Lower lobe of right lung (tissue), 2 donors: Measurements from ENCODE around the gene GTPBP6. TPM values are rescaled to one million over a fixed set of nuclear protein-coding genes. Genes with fewer than 3 reads are reported as not detected.
"Not testable (repeated sequence)": the region's sequence is repeated elsewhere in the genome, so short reads cannot be mapped to it uniquely, and the experiment has no call there.

Experiments
- ATAC-seq, 2 donors: fragments of 200-7000 bp; cut with Tn5 transposase; one replicate each; pipeline ENCODE4 v1.9.1; 2020 to 2022; ENCODE audit warnings: mild to moderate bottlenecking in 2 of 2, moderate library complexity in 2 of 2
- DNase-seq: peaks from one replicate; pipeline ENCODE4 v3.0.0-alpha.2; 2020
- H3K27ac ChIP-seq: fragments of 200-600 bp; one replicate; pipeline ENCODE4 v1.8.0; 2022
- H3K27me3 ChIP-seq: fragments of 200-600 bp; one replicate; pipeline ENCODE4 v1.8.0; 2022; ENCODE audit warnings: low read depth
- H3K36me3 ChIP-seq: fragments of 200-600 bp; one replicate; pipeline ENCODE4 v1.8.0; 2022; ENCODE audit warnings: mild to moderate bottlenecking
- H3K4me1 ChIP-seq: fragments of 200-600 bp; one replicate; pipeline ENCODE4 v1.8.0; 2022
- H3K4me3 ChIP-seq: fragments of 200-600 bp; one replicate; pipeline ENCODE4 v1.8.0; 2022; ENCODE audit warnings: mild to moderate bottlenecking
- H3K9me3 ChIP-seq: fragments of 200-600 bp; one replicate; pipeline ENCODE4 v1.8.0; 2022
- intact Hi-C: fragments of 100-400 bp; cut with DNase I; formaldehyde crosslinking; loops from one replicate; pipeline ENCODE4 v1.11.0; 2022
- total RNA-seq: library from RNA; stranded (reverse); fragmentation: NEBNext Ultra II Directional; extraction: Animal tissue kit (Norgen Biotek cat#: 25700); gene quantifications from one replicate; pipeline ENCODE4 v1.2.1, GENCODE V29; 2021
- TF ChIP-seq, protein P1 (sequence below): fragments of 200-600 bp; IDR thresholded peaks from one replicate; pipeline ENCODE4 v1.8.0; 2022; ENCODE audit warnings: antibody characterized with exemption, mild to moderate bottlenecking
- donor health status: DM: no; HTN: yes; CAD: no; lungs with severe emphysema.

GTPBP6 gene
- total RNA-seq, 1 donor from 2014 or later: 47.1 TPM

DNA sequence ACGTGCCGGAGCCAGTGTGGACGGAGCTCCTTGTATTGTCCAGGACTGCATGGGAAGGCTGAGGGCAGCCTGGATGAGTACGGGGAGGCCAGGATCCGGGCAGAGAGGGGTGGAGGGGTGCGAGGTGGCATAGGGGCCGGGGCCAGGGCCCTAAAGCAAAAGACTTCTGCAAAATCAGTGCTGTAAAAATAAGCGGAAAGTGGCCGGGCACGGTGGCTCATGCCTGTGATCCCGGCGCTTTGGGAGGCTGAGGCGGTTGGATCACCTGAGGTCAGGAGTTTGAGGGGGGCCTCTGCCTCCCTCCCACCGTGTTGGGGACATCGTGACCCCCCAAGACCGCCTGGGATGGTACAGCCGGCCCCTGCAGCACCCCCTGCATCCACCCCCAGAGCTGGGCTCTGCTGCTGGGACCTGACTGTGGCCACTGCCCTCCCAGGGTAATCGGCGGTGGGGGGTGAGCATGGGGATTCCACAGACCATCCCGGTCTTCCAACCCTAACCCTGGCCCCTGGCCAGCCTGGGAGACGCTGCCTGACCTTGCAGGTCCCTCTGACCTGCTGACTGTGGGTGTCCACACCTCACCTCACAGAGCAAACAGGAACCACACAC, 60.8 kb downstream of the GTPBP6 start:
- Histone ChIP-seq H3K36me3 (no peaks in the 10 kb centered on the region), H3K4me3 (no peak overlapping the region), H3K9me3 (no peaks in the 10 kb centered on the region), H3K27me3 (no peaks in the 10 kb centered on the region), H3K4me1 (peaks cover 13% of the 10 kb centered on the region), H3K27ac (no peak overlapping the region)
- ATAC-seq: no peak
- DNase-seq: peak; percentile 36
- intact Hi-C loops: no loop called here
- TF ChIP-seq, protein P1, sequence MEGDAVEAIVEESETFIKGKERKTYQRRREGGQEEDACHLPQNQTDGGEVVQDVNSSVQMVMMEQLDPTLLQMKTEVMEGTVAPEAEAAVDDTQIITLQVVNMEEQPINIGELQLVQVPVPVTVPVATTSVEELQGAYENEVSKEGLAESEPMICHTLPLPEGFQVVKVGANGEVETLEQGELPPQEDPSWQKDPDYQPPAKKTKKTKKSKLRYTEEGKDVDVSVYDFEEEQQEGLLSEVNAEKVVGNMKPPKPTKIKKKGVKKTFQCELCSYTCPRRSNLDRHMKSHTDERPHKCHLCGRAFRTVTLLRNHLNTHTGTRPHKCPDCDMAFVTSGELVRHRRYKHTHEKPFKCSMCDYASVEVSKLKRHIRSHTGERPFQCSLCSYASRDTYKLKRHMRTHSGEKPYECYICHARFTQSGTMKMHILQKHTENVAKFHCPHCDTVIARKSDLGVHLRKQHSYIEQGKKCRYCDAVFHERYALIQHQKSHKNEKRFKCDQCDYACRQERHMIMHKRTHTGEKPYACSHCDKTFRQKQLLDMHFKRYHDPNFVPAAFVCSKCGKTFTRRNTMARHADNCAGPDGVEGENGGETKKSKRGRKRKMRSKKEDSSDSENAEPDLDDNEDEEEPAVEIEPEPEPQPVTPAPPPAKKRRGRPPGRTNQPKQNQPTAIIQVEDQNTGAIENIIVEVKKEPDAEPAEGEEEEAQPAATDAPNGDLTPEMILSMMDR: no peak

DNA sequence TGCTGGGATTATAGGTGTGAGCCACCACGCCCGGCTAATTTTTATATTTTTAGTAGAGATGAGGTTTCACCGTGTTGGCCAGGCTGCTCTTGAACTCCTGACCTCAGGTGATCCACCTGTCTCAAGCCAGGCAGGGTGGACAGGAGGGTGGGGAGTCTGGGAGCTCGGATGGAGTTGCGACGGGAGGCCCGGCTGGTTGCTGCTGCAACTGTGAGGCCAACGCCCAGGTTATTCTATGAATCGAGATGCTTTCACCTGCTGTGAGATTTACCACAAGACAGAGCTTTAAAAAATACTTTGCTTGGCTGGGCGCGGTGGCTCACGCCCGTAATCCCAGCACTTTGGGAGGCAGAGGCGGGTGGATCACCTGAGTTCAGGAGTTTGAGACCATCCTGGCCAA, 61.5 kb downstream of the GTPBP6 start:
- ATAC-seq, DNase-seq, H3K4me3 ChIP-seq, intact Hi-C loops, H3K4me1 ChIP-seq, H3K27ac ChIP-seq, H3K27me3 ChIP-seq, H3K36me3 ChIP-seq, H3K9me3 ChIP-seq: not testable (repeated sequence)

DNA sequence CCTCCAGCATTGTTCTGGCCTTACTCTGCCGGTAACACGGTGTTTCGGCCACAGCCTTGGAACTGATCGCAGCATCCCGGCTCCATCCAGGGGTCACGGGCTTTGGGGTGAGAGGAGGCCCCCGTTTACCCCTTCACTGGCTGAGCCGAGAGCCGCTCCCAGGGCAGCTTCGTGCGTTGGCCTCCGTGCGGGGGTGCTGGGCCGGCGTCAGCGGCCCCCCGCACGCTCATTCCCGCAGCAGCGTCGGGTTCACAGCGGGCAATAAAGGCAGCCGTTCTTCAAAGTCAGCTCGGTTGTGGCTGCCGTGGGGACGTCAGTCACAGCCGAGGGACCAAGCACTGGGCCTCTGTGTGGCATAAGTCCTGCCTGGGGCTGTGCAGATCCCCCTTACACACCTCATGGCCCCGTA, 62.7 kb downstream of the GTPBP6 start:
- H3K36me3 ChIP-seq: no peaks in the 10 kb centered on the region
- H3K4me3 ChIP-seq: no peak overlapping the region
- TF ChIP-seq, protein P1: no peak
- intact Hi-C loops: no loop called here
- no peak overlapping the region for H3K27ac ChIP-seq
- H3K9me3 ChIP-seq: no peaks in the 10 kb centered on the region
- ATAC-seq (no peak), DNase-seq (peak; percentile 28)
- no peaks in the 10 kb centered on the region for H3K27me3 ChIP-seq
- H3K4me1 ChIP-seq: no peaks in the 10 kb centered on the region

Other genes with a start within 250 kb of the GTPBP6 start
- gene PLCXD1, start 37.4 kb downstream of the GTPBP6 start, total RNA-seq: 23.7 TPM
- gene PPP2R3B, start 68.1 kb upstream of the GTPBP6 start, total RNA-seq: 11.2 TPM